AG09309 (cell line): ENCODE data around the gene RER1.

ENCODE experiments used
- DNase-seq: peaks from one replicate; pipeline ENCODE4 v3.0.0-alpha.2; 2010; ENCODE audit warnings: low read depth
- H3K4me3 ChIP-seq: 2 replicates; pipeline ENCODE4 v1.5.1; 2011; ENCODE audit warnings: mild to moderate bottlenecking, low read depth, low read length, moderate library complexity; ENCODE audit not compliant: control insufficient read depth
- TF ChIP-seq, protein P1 (sequence below): IDR thresholded peaks from 2 replicates; pipeline ENCODE4 v1.5.1; 2011; ENCODE audit warnings: mild to moderate bottlenecking, low read depth, low read length, inconsistent platforms; ENCODE audit not compliant: insufficient read depth, control insufficient read depth; ENCODE audit errors: missing control alignments

RER1 gene

DNA sequence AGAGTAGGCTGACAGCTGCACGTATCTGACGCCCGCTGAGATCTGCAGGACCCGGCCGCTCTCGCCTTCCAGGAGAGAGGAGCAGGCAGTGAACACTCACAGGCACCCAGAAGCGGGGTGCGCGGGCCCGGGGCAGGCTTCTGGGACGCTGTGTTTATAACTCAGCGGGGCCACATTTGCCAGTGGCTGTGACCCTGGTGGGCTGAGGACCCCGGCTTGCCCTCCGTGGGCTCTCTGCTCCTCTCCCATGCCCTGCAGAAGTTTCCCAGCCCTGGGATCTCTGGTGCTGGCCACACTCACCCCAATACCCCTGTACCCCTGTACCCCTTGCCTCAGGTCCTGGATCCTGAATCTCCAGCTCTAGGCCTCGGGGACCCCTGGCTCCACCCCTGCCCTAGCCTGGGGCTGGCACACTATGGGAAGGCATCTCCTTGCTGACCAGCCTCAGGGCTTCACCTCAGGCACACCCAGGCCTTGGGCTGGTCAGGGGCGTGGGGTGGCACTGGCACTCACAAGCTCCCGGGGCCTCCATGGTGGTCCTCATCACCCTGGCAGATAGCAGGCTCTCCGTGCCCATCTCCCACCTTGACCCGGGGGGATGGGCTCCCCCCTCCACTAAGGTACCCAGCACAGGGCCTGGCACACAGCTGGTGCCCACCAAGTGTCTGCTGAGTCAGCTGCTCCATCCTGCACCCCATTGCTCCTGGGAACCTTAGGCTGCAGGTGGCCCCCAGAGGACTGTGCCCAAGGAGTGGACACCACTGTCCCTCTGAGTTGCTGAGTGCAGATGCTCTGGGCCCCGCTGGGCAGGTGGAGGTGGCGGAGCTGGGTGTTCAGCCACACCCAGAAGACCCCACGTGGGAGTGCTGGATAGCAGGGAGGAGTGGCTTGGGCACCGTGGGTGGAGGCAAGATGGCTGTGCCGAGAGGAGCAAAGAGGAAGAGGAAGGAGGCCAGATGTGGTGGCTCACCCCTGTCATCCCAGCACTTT is 32.7 kb upstream of the RER1 start:
- H3K4me3 ChIP-seq, result no peak overlapping the region
- TF ChIP-seq, protein P1, sequence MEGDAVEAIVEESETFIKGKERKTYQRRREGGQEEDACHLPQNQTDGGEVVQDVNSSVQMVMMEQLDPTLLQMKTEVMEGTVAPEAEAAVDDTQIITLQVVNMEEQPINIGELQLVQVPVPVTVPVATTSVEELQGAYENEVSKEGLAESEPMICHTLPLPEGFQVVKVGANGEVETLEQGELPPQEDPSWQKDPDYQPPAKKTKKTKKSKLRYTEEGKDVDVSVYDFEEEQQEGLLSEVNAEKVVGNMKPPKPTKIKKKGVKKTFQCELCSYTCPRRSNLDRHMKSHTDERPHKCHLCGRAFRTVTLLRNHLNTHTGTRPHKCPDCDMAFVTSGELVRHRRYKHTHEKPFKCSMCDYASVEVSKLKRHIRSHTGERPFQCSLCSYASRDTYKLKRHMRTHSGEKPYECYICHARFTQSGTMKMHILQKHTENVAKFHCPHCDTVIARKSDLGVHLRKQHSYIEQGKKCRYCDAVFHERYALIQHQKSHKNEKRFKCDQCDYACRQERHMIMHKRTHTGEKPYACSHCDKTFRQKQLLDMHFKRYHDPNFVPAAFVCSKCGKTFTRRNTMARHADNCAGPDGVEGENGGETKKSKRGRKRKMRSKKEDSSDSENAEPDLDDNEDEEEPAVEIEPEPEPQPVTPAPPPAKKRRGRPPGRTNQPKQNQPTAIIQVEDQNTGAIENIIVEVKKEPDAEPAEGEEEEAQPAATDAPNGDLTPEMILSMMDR, result no peak
- DNase-seq, result no peak

DNA sequence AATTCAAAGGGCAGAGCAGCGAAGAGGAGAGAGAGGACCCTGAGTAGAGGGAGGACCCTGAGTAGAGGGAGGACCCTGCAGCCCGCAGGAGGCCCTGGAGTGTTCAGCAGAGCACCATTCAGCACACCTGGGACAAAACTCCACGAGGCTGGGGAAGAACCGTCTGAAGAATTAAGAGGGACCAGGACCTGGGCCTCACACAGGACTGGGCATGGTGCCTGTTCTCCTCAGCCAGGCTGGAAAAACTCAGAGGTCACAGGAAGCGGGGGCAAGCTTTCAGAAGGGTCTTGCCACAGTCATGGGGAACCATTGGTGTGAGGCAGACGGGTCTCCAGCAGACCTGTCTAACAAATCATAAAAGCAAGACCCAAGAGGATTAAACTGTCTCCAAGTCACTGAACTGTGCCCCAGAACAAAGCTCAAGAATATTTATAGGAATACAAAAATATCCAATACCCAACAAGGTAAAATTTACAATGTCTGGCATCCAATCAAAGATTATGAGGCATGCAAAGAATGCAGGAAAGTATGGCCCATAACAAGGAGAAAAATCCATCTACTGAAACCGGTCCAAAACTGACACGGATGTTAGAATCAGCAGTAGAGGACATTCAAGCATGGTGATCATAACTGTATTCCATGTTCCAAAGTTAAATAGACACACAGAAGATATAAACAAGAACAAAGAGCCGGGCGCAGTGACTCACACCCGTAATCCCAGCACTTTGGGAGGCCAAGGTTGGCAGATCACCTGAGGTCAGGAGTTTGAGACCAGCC is 30.9 kb upstream of the RER1 start:
- TF ChIP-seq, protein P1, result no peak
- H3K4me3 ChIP-seq, result no peak overlapping the region
- no peak for DNase-seq

DNA sequence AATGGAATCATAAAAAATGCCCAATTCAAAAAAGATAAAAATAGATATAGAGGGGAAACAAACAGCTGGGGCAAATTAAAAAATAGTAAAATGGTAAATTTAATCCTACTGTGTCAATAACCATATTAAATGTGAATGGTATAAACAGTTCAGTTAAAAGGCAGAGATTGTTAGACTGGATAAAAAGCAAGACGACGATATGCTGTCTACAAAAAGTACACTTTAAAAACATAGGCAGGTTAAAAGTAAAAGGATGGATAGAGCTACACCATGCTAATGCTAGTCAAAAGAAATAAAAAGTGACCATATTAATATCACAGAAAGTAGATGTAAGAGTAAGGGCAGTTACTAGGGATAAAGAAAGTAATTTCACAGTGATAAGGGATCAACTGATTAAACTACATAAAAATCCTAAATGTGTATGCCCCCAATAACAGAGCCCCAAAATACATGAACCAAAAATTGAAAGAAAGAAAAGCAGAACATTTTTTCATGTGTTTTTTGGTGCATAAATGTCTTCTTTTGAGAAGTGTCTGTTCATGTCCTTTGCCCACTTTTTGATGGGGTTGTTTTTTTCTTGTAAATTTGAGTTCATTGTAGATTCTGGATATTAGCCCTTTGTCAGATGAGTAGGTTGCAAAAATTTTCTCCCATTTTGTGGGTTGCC is 27.7 kb upstream of the RER1 start:
- no peak for DNase-seq
- TF ChIP-seq, protein P1, result no peak
- no peak overlapping the region for H3K4me3 ChIP-seq

DNA sequence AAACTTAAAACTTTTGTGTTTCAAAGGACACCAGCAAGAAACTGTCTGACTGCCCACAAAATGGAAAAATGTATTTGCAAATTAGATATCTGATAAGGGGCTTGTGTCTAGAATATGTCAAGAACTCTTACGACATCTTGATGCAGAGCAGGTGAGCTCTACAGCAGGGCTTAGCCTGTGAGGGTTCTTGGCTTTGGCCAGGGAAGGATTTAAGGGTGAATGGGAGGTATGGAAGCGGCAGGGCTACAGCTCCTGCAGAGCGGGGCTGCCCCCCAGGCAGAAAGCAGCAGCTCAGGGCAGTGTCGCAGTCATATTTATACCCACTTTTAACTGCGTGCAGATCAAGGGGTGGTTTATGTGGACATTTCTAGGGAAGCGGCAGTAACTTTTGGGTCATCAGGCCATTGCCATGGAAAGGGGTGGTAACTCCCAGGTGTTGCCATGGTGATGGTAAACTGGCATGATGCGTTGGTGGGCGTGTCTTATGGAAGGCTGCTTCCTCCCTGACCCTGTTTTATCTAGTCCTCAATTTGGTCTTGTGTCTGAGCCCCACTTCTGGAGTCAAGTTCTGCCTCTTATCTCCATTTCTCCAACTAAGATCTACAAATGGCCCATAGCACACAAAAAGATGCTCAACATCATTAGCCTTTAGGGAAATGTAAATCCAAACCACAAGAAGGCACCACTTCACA is 23.4 kb upstream of the RER1 start:
- no peak for DNase-seq
- TF ChIP-seq, protein P1, result no peak
- no peak overlapping the region for H3K4me3 ChIP-seq

DNA sequence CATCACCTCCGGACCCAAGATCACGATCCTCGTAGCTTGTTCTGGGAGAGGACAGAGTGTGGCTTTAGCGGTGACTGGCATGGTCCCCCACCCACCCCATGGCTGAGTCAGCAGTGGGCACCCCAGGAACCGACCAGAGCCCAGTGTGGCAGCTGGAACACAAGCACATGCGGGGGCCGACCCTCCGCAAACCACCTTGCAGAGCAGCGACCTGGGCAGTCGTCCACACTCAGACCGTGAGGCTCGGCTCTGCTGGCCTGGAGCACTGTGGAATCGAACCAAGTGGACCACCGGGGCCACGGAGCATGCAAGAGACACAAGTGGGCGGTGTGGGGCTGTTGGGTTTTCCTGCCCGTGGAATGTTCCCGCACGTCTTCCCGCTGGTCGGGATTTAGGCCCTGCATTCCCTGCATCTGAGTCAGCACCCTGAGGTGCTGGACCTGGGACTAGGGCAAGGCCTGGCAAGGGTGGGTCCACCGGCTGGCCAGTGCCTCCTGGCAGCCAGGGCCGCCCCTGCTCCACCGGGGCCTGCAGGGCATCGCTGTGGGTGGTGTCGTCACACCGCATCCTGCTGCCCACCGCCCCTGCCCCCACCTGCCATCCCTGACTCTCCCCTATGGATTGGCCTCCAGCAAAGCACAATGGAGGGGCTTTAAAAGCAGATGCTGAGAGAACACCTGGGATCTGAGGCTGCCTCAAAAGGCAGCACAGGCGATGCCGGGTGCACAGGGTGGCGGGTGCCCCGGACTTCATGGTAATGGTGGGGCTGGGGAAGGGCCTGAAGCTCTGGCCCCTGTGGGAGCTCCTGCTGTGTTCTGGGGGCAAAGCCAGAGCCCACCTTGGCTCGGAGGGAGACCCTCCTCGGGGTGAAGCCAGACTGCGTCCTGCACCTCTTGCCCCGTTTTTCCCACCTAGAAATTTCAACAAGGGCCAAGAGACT is 18.8 kb upstream of the RER1 start:
- no peak for DNase-seq
- H3K4me3 ChIP-seq, result no peak overlapping the region
- TF ChIP-seq, protein P1, result no peak
